NCI-H1436 (cell line): Measurements from ENCODE around the gene ZNF511.

Experiments used
- DNase-seq: peaks from one replicate; lab custom pipeline; 2025; lab: John Stamatoyannopoulos, UW

Gene ZNF511

GRCh38 chr10:133353988-133354605 lies 45.4 kb downstream of the ZNF511 start:
- no peak for DNase-seq

DNA sequence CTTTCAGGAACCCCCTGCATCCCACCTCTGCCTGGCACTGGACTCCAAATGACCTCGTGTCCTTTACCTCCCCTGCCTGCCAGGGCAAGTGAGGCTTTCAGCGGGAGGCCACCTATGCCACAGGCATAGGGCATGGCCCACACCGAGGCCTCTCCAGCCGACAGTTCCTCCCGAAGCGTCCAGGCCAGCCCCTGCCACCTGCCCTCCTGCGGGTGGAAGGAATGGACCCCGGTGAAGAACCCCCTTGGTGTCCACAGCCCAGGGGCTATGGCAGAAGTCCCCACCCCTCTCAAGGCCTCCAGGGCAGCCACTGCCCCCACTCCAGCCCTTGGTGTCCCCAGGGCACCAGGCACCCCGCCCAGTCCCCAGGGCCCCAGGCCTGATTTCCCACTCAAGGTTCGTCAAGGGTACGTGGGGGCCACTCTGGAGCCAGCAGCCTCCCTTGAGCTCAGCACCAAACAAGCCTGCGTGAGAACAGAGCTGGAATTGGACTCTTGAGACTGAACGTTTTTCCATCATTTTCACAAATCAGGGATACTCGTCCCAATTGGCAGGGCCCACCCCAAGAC lies 46.0 kb downstream of the ZNF511 start:
- no peak for DNase-seq

- DNase-seq = no peak
Observed at GRCh38 chr10:133355266-133355665, 46.6 kb downstream of the ZNF511 start.

DNA sequence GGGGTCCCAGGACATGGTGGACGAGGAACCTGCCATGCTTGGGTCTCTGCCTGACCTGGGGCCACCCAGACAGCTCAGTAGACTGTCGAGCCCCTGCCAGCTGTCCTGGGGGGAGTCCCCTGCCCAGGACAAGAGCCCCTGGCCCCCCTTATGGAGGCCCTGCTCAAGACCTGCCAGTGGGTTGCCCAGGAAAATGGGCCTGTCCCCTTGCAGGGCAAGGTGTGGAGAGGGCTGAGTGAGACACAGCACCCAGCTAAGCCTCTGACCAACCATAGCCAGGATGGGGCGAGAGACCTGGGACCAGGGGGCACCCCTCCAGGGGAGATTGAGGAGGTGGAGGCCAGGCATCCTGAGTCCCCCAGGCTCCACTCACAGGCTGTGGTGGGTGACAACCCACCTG lies 47.3 kb downstream of the ZNF511 start:
- DNase-seq = no peak

GRCh38 chr10:133356549-133357284 lies 48.0 kb downstream of the ZNF511 start:
- DNase-seq = no peak

GRCh38 chr10:133357285-133358161 lies 48.8 kb downstream of the ZNF511 start, which contains the start of gene FUOM:
TSS of gene FUOM (minus strand) at chr10:133358019. CDS start at chr10:133358007, 12 bp downstream.
- peak; percentile 64 for DNase-seq

- no peak for DNase-seq
Observed at GRCh38 chr10:133358162-133358924, 49.6 kb downstream of the ZNF511 start.

- no peak for DNase-seq
Observed at GRCh38 chr10:133358925-133359310, 50.2 kb downstream of the ZNF511 start.

DNA sequence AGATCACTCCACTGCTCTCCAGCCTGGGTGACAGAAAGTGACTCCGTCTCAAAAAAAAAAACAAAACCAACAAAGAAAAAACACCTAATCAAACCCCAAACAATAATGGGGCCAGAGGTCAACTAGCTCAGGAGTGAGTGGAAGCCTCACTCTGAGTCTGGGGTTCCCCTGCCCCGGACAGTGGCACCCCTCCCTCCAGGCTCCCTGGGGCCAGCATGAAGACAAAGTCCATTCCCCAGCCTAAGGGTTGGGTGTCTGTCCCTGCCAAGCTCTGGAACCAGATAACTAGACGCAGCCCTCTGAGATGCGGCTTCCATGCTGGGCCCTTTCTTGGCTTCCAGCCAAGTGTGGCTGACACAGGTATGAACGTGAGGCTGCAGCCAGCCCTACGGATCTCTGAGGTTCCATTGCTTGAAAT lies 50.8 kb downstream of the ZNF511 start:
- DNase-seq = peak; percentile 43

GRCh38 chr10:133359972-133360610 lies 51.4 kb downstream of the ZNF511 start:
- no peak for DNase-seq

GRCh38 chr10:133361227-133361626 lies 52.5 kb downstream of the ZNF511 start:
- DNase-seq = no peak

GRCh38 chr10:133361773-133362441 lies 53.2 kb downstream of the ZNF511 start:
- DNase-seq = no peak
